Neural progenitor cell (in vitro differentiated cells): ENCODE results near the gene GCSH. TPM values are rescaled to one million over a fixed set of nuclear protein-coding genes. Genes with fewer than 3 reads are reported as not detected.

Source experiments
- DNase-seq: peaks from one replicate; pipeline ENCODE4 v3.0.0-alpha.2; 2016; ENCODE audit warnings: low spot score
- H2AFZ ChIP-seq: fragments of 200-600 bp; sonication (generic); replicated peaks from 2 replicates; pipeline ENCODE4 v1.6.1; 2016; ENCODE audit warnings: antibody characterized with exemption
- H3F3A ChIP-seq: fragments of 200-600 bp; sonication (generic); 2 replicates; pipeline ENCODE4 v1.6.1; 2016; ENCODE audit warnings: antibody characterized with exemption, low read depth
- H3K27ac ChIP-seq: fragments of 200-600 bp; sonication (generic); 2 replicates; pipeline ENCODE4 v1.5.1; 2016; ENCODE audit warnings: mild to moderate bottlenecking
- H3K27me3 ChIP-seq: fragments of 200-600 bp; sonication (generic); 2 replicates; pipeline ENCODE4 v1.6.1; 2016; ENCODE audit warnings: mild to moderate bottlenecking, moderate library complexity
- H3K36me3 ChIP-seq: fragments of 200-600 bp; sonication (generic); 2 replicates; pipeline ENCODE4 v1.5.1; 2016
- H3K4me1 ChIP-seq: fragments of 200-600 bp; sonication (generic); 2 replicates; pipeline ENCODE4 v1.6.1; 2016; ENCODE audit warnings: mixed run types
- H3K4me2 ChIP-seq: fragments of 200-600 bp; sonication (generic); 2 replicates; pipeline ENCODE4 v1.6.1; 2016
- H3K4me3 ChIP-seq: fragments of 200-600 bp; sonication (generic); 2 replicates; pipeline ENCODE4 v1.5.1; 2016
- H3K79me2 ChIP-seq: fragments of 200-600 bp; sonication (generic); 2 replicates; pipeline ENCODE4 v1.6.1; 2016; ENCODE audit warnings: low read depth
- H3K9ac ChIP-seq: fragments of 200-600 bp; sonication (generic); 2 replicates; pipeline ENCODE4 v1.6.1; 2016
- H3K9me3 ChIP-seq: fragments of 200-600 bp; sonication (generic); 2 replicates; pipeline ENCODE4 v1.5.1; 2016; ENCODE audit warnings: low read depth
- H4K20me1 ChIP-seq: fragments of 200-600 bp; sonication (generic); 2 replicates; pipeline ENCODE4 v1.6.1; 2016; ENCODE audit warnings: low read depth
- H3K27ac Mint-ChIP-seq: 3 replicates; pipeline ENCODE4 v1.8.0; 2021; ENCODE audit warnings: mixed read lengths
- H3K27me3 Mint-ChIP-seq: 2 replicates; pipeline ENCODE4 v1.8.0; 2022; ENCODE audit warnings: low read depth, mild to moderate bottlenecking, inconsistent platforms, moderate library complexity, mixed read lengths; ENCODE audit not compliant: insufficient read depth
- H3K36me3 Mint-ChIP-seq: 3 replicates; pipeline ENCODE4 v1.8.0; 2021; ENCODE audit warnings: mixed read lengths
- H3K4me1 Mint-ChIP-seq: 3 replicates; pipeline ENCODE4 v1.8.0; 2021; ENCODE audit warnings: mixed read lengths
- H3K4me3 Mint-ChIP-seq: 3 replicates; pipeline ENCODE4 v1.8.0; 2021; ENCODE audit warnings: mild to moderate bottlenecking, moderate library complexity, mixed read lengths
- H3K9me3 Mint-ChIP-seq: 3 replicates; pipeline ENCODE4 v1.8.0; 2020; ENCODE audit warnings: mixed read lengths
- EZH2 ChIP-seq: fragments of 200-600 bp; sonication (generic); IDR thresholded peaks from 2 replicates; pipeline ENCODE4 v1.6.1; 2017; ENCODE audit warnings: antibody characterized with exemption, mild to moderate bottlenecking, moderate library complexity
- EZH2phosphoT487 ChIP-seq: fragments of 200-600 bp; sonication (generic); IDR thresholded peaks from 2 replicates; pipeline ENCODE4 v1.6.1; 2017; ENCODE audit warnings: antibody characterized with exemption
- total RNA-seq: library from RNA; depleted of rRNA; stranded (reverse); fragments of >200 nt; gene quantifications from 2 replicates; pipeline ENCODE4 v1.2.3, GENCODE V29; 2015; ENCODE audit warnings: low replicate concordance
- TF ChIP-seq, protein P1 (sequence below): fragments of 200-600 bp; sonication (generic); IDR thresholded peaks from 2 replicates; pipeline ENCODE4 v1.5.1; 2017; ENCODE audit warnings: antibody characterized with exemption, mild to moderate bottlenecking

GCSH gene
- total RNA-seq, 1 donor from 2014 or later = 235 TPM

GRCh38 chr16:81099958-81100357 lies 3.8 kb upstream of the GCSH start:
- no peaks in the 10 kb centered on the region for H3K9me3 ChIP-seq
- TF ChIP-seq EZH2 = no peak
- TF ChIP-seq EZH2phosphoT487 = no peak
- TF ChIP-seq, protein P1, sequence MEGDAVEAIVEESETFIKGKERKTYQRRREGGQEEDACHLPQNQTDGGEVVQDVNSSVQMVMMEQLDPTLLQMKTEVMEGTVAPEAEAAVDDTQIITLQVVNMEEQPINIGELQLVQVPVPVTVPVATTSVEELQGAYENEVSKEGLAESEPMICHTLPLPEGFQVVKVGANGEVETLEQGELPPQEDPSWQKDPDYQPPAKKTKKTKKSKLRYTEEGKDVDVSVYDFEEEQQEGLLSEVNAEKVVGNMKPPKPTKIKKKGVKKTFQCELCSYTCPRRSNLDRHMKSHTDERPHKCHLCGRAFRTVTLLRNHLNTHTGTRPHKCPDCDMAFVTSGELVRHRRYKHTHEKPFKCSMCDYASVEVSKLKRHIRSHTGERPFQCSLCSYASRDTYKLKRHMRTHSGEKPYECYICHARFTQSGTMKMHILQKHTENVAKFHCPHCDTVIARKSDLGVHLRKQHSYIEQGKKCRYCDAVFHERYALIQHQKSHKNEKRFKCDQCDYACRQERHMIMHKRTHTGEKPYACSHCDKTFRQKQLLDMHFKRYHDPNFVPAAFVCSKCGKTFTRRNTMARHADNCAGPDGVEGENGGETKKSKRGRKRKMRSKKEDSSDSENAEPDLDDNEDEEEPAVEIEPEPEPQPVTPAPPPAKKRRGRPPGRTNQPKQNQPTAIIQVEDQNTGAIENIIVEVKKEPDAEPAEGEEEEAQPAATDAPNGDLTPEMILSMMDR = no peak
- H3K9ac ChIP-seq = no peak overlapping the region
- Mint-ChIP-seq H3K4me1 (peaks cover 7% of the 10 kb centered on the region), H3K36me3 (no peaks in the 10 kb centered on the region), H3K9me3 (no peaks in the 10 kb centered on the region), H3K4me3 (no peak overlapping the region), H3K27ac (no peak overlapping the region), H3K27me3 (no peaks in the 10 kb centered on the region)
- no peak overlapping the region for H3K4me3 ChIP-seq
- H3K4me1 ChIP-seq = no peaks in the 10 kb centered on the region
- no peaks in the 10 kb centered on the region for H3K36me3 ChIP-seq
- no peak for DNase-seq
- H2AFZ ChIP-seq = no peak overlapping the region
- H3K27me3 ChIP-seq = no peaks in the 10 kb centered on the region
- no peak overlapping the region for H3K4me2 ChIP-seq
- H3K79me2 ChIP-seq = peaks cover 3% of the 10 kb centered on the region
- H3K27ac ChIP-seq = no peak overlapping the region
- peaks cover under 1% of the 10 kb centered on the region for H4K20me1 ChIP-seq
- H3F3A ChIP-seq = peaks cover 4% of the 10 kb centered on the region

DNA sequence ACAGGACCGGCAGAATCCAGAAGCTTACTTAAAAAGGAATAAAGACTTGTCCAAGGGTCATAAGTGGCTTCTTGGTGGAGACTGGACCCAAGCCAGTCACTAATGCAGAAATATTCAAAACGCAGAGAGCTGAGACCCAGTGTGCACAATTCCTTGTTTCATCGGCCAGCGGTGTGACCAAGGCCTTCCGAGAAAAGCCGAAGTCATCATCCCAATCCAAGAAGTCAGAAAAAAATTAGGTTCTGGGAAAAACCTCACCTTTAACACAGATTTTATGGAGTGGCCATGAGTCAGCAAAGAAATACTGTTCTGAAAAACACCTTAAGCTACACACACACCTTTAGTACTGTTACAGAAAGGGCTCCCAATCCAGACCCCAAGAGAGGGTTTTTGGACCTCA lies 1.0 kb upstream of the GCSH start:
- no peak overlapping the region for H3K9ac ChIP-seq
- no peak overlapping the region for H3K27ac Mint-ChIP-seq
- H3F3A ChIP-seq = peaks cover 4% of the 10 kb centered on the region
- no peaks in the 10 kb centered on the region for H3K9me3 ChIP-seq
- H3K27me3 ChIP-seq = no peaks in the 10 kb centered on the region
- no peak for TF ChIP-seq EZH2phosphoT487
- no peak for TF ChIP-seq EZH2
- TF ChIP-seq, protein P1 = no peak
- H3K4me1 Mint-ChIP-seq = peaks cover 14% of the 10 kb centered on the region
- no peaks in the 10 kb centered on the region for H3K4me1 ChIP-seq
- peaks cover 19% of the 10 kb centered on the region for H4K20me1 ChIP-seq
- no peaks in the 10 kb centered on the region for H3K36me3 ChIP-seq
- no peak for DNase-seq
- H3K4me2 ChIP-seq = no peak overlapping the region
- no peaks in the 10 kb centered on the region for H3K27me3 Mint-ChIP-seq
- H3K79me2 ChIP-seq = peaks cover 30% of the 10 kb centered on the region
- no peaks in the 10 kb centered on the region for H3K36me3 Mint-ChIP-seq
- no peak overlapping the region for H3K4me3 ChIP-seq
- H2AFZ ChIP-seq = no peak overlapping the region
- H3K27ac ChIP-seq = no peak overlapping the region
- H3K4me3 Mint-ChIP-seq = peak overlapping the region; percentile 84
- no peaks in the 10 kb centered on the region for H3K9me3 Mint-ChIP-seq

DNA sequence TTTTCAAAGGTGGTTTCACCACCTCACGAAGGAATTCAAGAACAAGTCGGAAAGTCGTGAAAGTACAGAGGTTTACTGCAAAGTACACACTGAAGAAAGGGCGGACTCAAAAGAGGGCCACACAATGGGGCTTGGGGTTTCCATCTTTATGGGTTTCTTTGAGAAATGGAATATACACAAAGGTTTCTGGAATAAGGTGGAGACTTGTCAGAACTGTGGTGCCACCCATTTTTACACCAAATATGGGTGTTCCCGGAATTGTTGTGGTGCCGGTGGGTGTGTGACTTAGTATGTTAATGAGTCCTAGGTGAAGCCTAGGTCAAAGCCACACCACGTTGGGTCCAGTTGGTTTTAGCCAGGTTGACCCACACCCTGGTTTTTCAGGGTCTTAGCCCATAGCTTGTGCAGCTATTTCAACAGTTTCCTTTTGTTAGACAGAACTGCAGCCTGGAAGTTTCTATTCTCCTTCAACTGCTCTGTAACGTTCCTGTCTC lies 567 bp upstream of the GCSH start:
- no peaks in the 10 kb centered on the region for H3K4me1 ChIP-seq
- TF ChIP-seq, protein P1 = no peak
- TF ChIP-seq EZH2 (no peak), EZH2phosphoT487 (no peak)
- no peak overlapping the region for H3K4me3 ChIP-seq
- H2AFZ ChIP-seq = peak overlapping the region; percentile 13
- no peak overlapping the region for H3K9ac ChIP-seq
- H3K36me3 ChIP-seq = no peaks in the 10 kb centered on the region
- H3K36me3 Mint-ChIP-seq = peaks cover 4% of the 10 kb centered on the region
- DNase-seq = no peak
- H3K9me3 Mint-ChIP-seq = no peaks in the 10 kb centered on the region
- H3K4me1 Mint-ChIP-seq = peaks cover 14% of the 10 kb centered on the region
- no peak overlapping the region for H3K27ac ChIP-seq
- H4K20me1 ChIP-seq = peaks cover 20% of the 10 kb centered on the region
- peaks cover 35% of the 10 kb centered on the region for H3K79me2 ChIP-seq
- no peaks in the 10 kb centered on the region for H3K27me3 Mint-ChIP-seq
- peaks cover 4% of the 10 kb centered on the region for H3F3A ChIP-seq
- no peaks in the 10 kb centered on the region for H3K9me3 ChIP-seq
- peak overlapping the region; percentile 23 for H3K4me2 ChIP-seq
- no peaks in the 10 kb centered on the region for H3K27me3 ChIP-seq
- H3K4me3 Mint-ChIP-seq = peak overlapping the region; percentile 84
- H3K27ac Mint-ChIP-seq = peak overlapping the region; percentile 16
